Suppressor macrophage treated with lipopolysaccharide for 4 hours (primary cell): ENCODE results near the gene ROR2.

Experiments used
- DNase-seq: peaks from one replicate; pipeline ENCODE4 v3.0.0-alpha.2; 2020

ROR2 gene

DNA sequence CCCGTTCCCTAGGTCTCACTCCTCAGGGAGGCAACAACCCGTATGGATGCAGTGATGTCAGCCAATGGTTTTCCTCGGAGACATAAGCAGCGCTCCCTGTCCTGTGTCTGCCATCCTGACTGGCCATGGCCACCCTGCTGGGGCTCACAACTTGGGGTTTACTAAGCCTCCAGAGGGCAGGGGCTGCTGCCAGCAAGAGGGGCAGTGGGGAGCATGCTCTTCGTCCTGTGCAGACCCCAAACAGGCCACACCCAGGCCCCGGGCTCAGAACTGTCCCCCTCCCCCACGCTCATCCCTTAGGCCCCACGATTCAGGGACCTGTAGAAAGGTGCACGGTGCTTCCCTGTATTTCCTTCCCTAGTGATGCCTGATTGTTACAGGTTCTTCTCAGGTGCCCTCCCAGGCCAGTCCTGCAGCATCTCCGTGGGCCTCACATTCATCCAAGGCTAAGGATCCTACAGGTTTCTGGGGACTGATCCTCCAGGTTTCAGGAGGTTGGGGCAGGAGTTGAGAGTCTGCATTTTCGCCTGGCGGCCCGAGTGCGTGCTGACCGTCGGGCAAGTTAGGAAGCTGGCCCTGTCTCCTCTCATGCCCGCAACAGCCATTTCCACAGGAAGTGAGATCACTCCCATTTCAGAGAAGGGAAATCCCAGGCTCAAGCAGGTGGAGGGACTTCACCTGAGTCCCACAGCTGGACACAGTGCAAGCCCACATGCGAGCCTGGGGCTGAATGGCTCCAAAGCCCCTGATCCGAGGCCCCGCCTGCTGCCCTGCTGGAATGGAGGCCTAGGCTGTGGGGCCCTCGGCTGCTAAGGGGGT, 217.6 kb downstream of the ROR2 start:
- DNase-seq: no peak

DNA sequence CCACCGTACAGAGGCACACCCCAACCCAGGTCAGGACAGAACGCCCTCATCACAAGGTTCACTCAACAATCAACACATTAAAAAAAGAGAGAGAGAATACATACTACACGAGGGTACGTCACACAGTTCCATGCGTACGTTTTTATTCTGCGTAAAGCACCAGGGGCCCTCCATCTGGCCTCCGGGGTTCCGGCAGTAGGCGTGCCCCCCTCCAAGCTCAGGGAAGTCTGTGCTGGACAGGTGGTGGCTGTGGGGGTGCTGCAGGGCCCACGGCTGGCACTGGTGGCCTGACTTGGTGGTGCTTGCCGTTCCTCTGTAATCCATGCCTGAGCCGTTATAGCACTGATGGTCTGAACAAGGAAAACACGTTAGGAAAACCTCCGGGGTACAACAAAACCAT, 219.2 kb downstream of the ROR2 start:
- no peak for DNase-seq

DNA sequence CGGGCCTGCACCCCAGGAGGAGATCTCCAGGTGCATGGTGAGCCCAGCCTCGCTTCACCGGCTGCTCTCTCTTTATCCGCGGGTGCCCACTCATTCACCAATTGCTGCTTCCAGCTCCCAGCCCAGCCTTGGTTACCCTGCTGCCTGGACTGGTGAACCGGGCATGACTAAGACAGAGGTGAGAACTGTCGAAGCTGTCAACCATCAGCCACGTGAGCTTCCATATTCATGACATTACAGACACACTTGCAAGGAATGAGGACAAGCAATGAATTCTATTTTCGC, 220.5 kb downstream of the ROR2 start:
- no peak for DNase-seq

DNA sequence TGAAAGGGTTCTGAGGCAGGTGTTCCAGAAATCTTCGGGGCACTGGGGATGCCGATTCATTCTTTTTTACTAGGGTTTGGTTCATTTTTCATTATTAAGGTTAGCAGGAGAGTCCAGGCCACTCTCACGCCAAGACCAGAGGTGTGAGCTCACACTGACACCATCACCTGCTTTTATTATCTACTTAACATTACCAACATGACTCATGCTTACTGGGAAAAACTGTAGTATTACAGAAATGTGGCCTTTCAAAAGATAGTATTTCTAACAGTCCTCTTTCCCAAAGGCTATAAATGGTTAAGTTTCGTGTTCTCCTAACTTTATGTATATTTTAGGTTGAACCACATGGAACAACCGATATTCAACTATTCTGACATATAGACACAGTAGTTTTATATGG, 222.1 kb downstream of the ROR2 start:
- DNase-seq: no peak

DNA sequence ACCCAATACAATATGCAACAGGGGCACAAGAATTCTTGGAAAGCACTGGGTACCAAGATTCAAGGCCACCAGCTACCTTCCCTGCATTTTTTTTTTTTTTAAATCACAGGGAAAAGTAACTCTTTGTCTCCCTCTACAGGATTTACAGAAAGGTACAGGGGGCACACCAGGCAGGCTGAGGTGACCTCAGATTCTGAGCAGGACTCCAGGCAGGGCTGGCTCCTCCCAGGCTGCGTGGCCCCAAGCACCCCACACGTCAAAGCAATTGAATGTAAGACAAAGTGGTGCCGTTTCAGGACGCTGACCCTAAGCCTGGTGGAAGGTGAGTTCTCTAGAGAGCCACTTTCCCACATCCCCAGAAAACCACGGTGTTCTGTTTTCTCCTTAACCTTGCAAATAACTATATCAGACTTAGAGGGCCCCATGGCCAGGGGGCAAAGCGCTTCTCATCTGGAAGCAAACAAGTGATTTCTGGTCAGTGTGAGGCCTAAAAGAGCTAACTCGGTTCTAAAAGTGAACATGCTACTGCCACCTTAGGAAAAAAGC, 222.6 kb downstream of the ROR2 start:
- peak; percentile 57 for DNase-seq

DNA sequence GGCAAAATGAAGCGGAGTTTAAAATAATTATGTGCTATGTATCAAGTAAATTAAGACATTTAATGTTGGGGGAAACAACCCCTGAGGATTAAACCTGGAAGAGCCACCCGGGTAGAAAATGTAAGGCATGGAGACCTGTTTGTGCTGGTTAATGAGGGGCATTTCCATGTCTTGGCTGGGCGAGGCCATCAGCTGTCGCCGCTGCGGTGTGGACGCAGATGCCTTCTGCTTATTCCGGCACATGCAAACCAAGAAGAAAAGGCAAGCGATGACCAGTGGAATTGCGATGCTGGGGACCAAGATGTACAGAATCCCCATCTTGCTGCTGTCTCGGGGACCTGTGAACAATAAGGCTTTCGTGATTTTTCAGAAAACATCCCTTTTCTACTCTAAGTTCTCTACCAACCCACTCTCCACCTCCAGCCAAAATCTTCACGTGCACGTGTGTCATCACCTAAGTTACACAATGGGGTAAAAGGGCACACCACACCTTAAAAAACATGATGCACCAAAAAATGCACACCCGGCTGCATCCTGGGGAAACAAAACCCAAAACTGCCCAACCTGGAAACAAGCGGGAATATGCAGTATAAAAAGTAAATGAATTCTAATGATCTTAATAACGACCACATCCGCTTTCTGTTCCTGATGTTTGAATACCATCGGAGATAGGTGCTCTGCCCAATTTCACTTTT, 223.5 kb downstream of the ROR2 start:
- DNase-seq: no peak

DNA sequence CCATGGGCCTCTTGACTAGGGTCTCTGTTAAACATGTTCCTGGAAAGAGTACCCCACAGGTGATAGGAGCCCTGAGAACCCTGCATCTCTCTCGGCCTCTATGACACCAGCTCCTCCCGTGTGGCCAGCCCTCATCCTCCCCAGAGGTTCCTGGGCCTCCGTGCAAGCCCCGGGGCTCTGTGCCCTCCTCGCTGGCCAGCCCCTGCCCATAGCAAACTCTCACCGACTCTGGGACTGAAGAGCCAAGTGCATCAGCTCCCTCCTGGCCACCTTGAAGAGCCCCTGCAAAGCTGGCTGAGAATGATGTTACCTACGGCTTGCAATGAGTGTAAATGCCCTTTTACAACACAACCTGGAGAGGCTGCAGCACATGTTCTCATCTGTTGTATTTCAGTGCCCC, 224.4 kb downstream of the ROR2 start:
- DNase-seq: no peak

DNA sequence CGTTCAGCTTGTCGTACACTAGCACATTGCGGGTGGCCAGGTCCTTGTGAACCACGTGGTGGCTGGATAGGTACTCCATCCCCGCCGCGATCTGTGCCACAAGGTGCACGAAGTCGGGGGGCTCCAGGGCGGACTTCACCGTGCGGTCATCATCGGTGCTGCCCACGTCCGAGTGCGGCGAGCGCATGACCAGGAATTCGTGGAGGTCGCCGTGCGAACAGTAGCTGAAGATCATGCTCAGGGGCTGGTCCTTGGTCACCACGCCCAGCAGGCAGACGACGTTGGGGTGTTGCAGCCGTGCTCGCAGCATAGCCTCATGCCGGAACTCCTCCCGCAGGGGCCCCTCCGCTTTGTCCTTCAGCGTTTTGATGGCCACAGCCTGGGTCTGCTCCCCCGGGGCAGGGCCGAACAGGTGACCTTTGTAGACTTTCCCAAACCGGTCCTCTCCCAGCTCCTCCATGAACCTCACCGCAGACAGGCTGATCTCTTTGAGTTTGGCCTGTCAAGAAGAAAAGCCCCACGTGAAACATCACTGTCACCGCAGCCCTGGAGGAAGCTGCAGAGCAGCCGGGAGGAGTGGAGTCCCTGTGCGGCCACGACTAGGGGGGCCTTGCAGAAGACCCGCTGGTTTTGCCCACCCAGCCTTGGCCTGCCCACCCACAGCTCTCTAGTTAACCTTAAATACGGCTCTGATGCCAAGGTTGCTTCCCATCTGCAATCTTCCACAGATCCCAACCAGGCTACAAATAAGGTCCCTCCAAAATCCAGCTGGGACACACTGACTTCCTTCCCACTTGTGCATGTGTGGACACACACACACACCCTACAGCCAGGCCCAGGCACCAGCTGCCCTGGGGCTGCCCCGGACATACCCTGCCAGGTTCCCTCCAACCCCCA, 225.2 kb downstream of the ROR2 start:
- DNase-seq: no peak

DNA sequence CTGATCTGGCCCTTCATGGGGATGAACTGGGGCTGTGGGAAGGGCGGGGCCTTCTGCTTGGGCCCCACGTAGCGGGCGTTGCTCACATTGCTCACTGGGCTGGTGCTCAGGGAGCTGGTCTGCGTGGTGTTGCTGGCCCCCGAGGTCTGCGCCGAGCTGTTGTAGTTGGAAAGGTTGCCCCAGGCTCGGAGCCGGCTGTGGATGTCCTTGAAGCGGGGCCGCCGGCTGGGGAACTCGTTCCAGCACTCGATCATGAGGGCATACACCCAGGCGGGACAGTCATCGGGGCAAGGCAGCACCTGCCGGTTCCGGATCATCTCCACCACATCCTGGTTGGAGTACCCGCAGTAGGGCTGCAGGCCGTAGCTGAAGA, 226.0 kb downstream of the ROR2 start:
- no peak for DNase-seq

DNA sequence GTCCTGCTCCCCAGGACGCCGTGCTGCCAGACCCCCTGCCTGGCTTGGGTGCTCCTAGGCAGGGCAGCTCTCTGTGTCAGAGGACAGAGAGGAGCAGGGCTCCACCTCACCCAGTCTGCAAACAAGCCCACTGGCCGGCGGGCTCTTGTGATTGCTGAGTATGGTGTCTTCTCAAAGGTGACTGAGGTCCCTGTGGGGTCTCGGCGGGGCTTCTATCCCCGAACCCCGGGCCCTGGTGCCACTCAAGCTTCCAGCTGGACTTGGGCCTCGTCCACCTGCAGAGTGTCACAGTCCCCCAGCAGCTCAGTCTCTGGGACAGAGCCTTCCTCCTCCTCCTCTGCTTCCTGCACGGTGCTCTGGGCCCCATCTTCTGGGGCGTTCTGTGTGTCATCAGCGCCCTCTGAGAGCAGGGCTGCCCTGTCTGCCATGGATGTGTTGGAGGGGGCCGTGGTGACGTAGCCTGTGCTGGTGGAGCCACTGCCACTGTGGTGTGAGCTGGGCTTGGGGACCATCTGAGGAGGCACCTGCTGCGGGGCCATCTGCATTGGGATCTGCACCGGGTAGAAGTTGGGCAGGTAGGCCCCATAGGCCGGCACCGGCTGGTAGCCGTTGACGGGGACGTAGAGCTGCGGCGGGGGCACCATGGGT, 226.5 kb downstream of the ROR2 start:
- no peak for DNase-seq

DNA sequence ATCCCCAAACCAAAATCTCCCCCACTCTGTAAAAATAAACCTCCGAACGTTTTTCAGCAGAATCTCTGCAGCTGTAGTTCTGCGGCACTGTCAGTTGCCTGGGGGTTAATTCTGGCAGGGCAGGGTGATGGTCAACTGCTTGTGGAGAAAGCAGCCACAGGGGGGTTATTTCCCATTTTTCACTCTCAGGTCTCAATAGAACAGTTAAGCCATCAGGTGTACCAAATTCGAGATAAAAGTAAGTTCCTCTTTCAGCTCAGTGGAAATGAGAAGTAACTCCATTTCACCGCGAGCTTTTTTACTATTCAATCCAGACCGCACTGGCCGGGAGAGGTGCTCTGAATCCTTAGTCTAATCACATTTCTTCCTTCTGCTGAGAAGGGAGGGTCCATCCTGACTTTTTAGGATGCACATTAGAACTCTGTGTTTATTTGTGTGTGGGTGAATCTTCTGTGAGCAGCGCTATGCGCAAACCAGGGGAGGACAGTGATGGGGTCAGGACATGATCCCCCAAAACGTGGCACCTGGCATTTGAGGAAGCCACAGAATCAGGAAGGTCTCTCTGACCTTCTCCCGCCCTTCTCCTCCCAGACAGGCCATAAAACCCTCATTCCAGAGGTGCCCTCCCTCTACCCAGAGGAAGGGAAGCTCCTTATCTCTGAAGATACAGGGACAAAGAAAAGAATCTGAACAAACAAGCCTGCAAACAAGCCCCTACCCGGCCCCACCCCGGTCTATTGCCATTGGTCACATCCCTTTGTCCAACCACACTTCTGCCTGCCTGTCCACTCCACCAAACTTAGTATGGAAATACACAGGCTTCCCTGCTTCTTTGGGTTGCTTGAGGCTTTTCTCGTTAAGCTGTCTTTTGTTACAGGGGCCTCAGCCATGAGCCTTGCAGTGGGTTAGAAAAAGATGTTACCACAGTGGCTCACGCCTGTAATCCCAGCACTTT, 229.0 kb downstream of the ROR2 start:
- no peak for DNase-seq

DNA sequence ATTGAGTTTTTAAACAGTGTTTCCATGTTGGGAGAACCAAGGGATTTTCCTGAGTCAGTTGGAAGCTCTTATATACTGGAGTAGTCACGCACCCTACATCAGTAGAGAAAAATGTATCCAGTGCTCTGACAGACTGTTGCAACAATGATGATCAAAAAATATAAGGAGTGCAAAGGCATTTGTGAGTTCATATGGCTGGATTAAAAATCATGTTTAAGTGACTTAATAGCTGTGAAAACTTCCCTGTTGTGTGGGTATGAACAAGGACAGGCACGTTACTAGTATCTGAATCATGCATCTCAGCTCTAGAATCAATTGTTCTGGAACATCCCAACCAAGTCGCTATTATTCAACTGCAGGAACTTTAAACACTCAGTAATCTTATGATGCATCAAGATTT, 229.7 kb downstream of the ROR2 start:
- DNase-seq: no peak

DNA sequence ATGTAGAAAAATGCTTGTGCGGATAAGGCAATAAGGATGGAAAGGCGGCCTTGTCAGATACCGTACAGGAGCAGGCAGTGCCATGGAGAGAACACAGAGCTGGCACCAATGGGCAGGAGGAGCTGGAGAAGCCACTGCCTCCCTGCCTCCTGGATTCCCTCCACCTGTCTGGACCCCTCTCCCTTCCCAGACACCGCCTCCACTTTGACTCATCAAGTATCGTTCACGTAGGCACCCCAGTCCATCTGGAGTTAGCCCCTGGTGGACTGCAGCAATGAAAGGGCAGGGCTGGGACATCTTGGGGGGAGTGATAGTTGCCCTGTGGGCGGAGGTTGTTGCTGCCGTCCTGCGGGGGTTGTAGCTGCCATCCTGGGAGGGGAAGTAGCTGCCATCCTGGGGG, 232.0 kb downstream of the ROR2 start:
- DNase-seq: no peak

DNA sequence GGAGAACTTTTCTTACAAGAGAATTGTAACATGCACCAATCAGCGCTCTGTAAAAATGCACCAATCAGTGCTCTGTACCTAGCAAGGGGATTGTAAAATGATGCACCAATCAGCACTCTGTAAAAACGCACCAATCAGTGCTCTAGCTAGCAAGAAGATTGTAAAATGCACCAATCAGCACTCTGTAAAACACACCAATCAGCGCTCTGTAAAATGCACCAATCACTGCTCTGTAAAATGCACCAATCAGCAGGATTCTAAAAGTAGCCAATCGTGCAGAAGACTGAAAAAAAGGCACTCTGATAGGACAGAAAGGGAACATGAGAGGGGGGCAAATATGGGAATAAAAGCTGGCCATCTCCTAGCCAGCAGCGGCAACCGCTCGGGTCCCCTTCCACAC, 233.2 kb downstream of the ROR2 start:
- DNase-seq: no peak

DNA sequence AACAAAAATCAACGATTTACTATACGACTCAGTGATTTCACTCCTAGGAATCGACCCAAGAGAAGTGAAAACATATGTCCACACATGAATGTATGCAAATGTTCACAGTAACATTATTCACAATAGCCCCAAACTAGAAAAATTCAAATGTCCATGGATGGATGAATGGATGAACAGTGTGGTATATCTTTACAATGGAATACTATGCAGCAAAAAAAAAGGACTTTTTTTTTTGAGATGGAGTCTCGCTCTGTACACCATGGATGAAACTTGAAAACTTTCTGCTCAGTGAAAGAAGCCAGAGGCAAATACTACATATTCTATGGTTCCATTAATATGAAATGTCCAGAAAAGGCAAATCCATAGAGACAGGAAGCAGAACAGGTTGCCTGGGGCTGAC, 233.8 kb downstream of the ROR2 start:
- DNase-seq: no peak

DNA sequence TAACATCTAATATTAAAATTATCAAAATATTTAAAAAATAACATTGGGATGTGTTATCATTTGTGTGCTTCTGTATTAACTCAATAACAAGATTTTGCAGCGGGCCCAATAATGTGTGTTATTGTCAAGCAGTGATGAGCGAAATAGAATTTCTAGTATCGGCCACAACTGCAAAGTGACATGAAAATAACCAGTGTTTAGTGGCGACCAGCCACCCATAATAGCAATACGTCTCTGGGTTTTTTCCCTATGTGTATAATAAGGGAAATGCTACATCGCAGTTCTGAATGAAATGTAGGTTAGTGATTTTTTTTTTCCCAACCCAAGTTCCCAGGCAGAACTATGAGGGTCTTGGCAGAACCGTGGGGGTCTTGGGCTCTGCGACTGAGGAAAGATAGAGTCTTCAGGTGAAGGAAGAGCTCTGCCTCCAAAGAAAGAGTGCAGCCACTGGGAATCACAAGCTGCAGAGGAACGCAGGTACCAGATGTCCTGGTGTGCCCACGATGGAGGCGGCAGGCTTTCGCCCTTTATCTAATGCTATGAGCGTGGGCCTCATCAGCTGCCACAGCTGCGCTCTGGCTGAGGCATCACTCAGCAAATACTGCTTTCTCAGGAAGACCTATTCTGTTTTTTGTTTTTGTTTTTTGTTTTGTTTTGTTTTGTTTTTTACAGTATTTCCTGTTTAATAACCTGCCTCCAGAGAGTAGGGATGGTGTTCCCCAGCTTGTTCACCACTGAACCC, 235.0 kb downstream of the ROR2 start:
- no peak for DNase-seq

DNA sequence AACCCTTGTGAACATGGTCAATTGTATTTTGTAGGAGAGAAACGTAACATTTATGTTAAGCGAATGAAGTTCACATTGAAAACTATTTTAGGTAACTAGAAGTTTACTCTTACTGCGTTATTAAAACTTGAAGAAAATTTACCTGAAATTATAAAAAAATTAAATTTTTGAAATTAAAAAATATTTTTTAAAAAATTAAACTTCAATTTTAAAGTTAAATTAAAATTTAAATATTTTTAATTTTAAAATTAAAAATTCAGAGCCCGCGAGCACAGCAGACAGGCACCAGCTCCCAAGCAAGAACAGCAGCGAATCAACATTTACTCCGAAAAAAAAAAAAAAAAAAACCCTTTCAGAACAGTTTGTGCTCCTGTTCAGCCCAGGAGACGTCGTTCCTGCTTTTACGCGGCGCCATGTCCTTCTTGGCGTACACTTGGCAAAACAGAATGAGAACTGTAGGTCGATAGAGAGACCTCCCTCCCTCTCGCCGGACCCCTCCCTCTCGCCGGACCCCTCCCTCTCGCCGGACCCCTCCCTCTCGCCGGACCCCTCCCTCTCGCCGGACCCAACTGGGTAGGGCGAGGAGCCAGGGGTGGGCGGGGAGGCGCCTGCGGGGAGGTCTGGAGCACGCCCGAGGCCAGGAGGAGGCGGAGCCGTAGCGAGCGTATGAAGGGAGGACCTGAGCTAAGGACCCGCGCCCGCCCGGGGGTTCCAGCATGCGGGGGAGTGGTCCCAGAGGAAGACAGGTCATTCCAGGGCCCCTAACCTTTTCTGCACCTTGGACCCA, 235.8 kb downstream of the ROR2 start:
- DNase-seq: peak; percentile 24

DNA sequence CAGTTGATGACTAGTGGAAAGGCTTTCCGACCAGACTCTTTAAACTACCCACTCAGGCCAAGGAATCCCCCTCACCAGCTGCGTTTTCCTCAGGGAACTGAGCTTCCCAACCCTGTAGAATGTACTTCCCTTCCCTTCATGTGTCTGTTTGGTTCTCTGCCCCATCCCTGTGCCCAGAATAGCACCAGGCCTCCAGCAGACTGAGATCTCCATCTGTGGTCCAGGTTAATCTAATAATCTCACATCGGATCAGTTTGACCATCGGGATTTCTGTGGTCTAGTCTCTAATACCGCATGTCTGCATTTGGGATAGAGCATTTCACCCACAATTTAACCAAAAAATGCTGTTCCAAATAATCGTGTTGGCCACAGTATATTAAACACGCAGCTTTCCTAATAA, 237.2 kb downstream of the ROR2 start:
- DNase-seq: no peak

DNA sequence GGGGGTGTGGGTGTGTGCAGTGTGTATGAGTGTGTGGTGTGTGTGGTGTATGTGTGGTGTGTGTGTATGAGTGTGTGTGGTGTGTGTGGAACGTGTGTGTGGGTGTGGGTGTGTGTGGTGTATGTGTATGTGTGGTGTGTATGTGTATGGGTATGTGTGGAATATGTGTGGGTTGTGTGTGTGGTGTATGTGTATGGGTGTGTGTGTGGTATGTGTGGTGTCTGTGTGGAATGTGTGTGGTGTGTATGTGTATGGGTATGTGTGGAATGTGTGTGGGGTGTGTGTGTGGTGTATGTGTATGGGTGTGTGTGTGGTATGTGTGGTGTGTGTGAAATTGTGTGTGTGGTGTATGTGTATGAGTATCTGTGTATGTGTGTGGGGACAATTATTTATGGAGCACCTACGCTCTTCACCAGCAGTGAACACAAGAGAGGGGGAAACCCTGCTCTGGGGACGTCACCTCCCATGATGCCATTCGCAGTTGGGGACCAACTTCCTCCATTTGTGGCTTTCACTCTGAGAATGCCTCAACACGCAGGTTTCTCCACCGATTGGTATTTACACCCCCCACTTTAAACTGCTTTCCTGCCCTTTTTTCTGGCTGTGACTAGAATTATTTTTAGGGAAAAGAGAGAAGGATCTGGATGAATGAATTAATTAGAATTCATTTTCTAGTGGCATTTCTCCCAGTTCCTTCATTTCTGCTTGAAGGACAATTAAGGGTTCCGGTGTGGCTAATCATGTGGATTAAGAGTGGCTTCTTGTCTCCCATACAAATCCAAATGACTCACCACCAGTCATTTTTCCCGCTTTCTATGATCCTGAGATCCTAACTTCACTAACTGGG, 238.1 kb downstream of the ROR2 start:
- DNase-seq: peak; percentile 84
